MM.1S (cell line): ENCODE measurements around the gene RAB3D.

Experiments
- DNase-seq: peaks from one replicate; pipeline ENCODE4 v3.0.0-alpha.2; 2015
- H2AFZ ChIP-seq: fragments of 300-600 bp; sonication (generic); 2 replicates; pipeline ENCODE4 v1.6.0; 2016; ENCODE audit warnings: antibody characterized with exemption, low read length
- H3F3A ChIP-seq: fragments of 300-600 bp; sonication (generic); 2 replicates; pipeline ENCODE4 v1.6.1; 2016; ENCODE audit warnings: mild to moderate bottlenecking, antibody characterized with exemption, low read length, moderate library complexity, mixed read lengths; ENCODE audit not compliant: insufficient read depth
- H3K27ac ChIP-seq: fragments of 300-600 bp; sonication (generic); 2 replicates; pipeline ENCODE4 v1.5.1; 2016; ENCODE audit warnings: mild to moderate bottlenecking, low read length
- H3K27me3 ChIP-seq: fragments of 300-600 bp; sonication (generic); replicated peaks from 2 replicates; pipeline ENCODE4 v1.6.0; 2016; ENCODE audit warnings: low read length; ENCODE audit not compliant: insufficient read depth
- H3K36me3 ChIP-seq: fragments of 300-600 bp; sonication (generic); replicated peaks from 2 replicates; pipeline ENCODE4 v1.6.1; 2016; ENCODE audit warnings: mild to moderate bottlenecking, low read length, mixed read lengths; ENCODE audit not compliant: insufficient read depth
- H3K4me1 ChIP-seq: fragments of 300-600 bp; sonication (generic); 2 replicates; pipeline ENCODE4 v1.6.1; 2016; ENCODE audit warnings: low read length, mixed read lengths
- H3K4me2 ChIP-seq: fragments of 300-600 bp; sonication (generic); 2 replicates; pipeline ENCODE4 v1.6.0; 2016; ENCODE audit warnings: low read depth, low read length
- H3K4me3 ChIP-seq: fragments of 300-600 bp; sonication (generic); 2 replicates; pipeline ENCODE4 v1.5.1; 2016; ENCODE audit warnings: low read length, mixed read lengths
- H3K79me2 ChIP-seq: fragments of 300-600 bp; sonication (generic); 2 replicates; pipeline ENCODE4 v1.6.1; 2016; ENCODE audit warnings: mixed run types, low read length, mixed read lengths
- H3K9ac ChIP-seq: fragments of 300-600 bp; sonication (generic); 2 replicates; pipeline ENCODE4 v1.6.1; 2016; ENCODE audit warnings: low read length, mixed read lengths
- H3K9me2 ChIP-seq: fragments of 300-600 bp; sonication (generic); replicated peaks from 2 replicates; pipeline ENCODE4 v1.6.1; 2016; ENCODE audit warnings: mild to moderate bottlenecking, low read length, mixed read lengths; ENCODE audit not compliant: insufficient read depth
- H3K9me3 ChIP-seq: fragments of 300-600 bp; sonication (generic); replicated peaks from 2 replicates; pipeline ENCODE4 v1.6.1; 2016; ENCODE audit warnings: mild to moderate bottlenecking, low read length, mixed read lengths; ENCODE audit not compliant: insufficient read depth
- H4K20me1 ChIP-seq: fragments of 300-600 bp; sonication (generic); 2 replicates; pipeline ENCODE4 v1.6.1; 2016; ENCODE audit warnings: mild to moderate bottlenecking, low read length, moderate library complexity, mixed read lengths; ENCODE audit not compliant: insufficient read depth
- EZH2 ChIP-seq: fragments of 300-600 bp; sonication (generic); optimal IDR thresholded peaks from 2 replicates; pipeline ENCODE3; 2017; ENCODE audit warnings: low read depth, mild to moderate bottlenecking, antibody characterized with exemption, low read length, mixed read lengths
- EZH2phosphoT487 ChIP-seq: fragments of 300-600 bp; sonication (generic); IDR thresholded peaks from 2 replicates; pipeline ENCODE4 v1.6.1; 2018; ENCODE audit warnings: antibody characterized with exemption, low read length
- TF ChIP-seq, protein P1 (sequence below): fragments of 300-600 bp; sonication (generic); IDR thresholded peaks from 2 replicates; pipeline ENCODE4 v1.5.1; 2016; ENCODE audit warnings: antibody characterized with exemption, low read length, mixed read lengths

RAB3D gene

DNA sequence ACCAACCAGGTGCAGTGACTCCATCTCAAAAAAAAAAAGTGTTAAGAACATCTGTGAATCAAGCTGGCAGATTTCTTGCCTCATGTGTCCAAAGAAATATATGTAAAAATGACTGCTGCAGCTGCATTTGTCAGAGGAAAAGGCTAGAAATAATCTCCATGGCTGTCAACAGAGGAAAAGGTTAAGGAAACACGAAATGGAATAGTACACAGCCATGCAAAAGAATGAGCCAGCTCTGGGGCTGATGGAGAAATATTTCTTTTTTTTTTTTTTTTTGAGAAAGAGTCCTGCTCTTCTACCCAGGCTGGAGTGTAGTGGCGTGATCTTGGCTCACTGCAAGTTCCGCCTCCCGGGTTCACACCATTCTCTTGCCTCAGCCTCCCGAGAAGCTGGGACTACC is 6.6 kb downstream of the RAB3D start:
- no peak for DNase-seq
- TF ChIP-seq, protein P1, sequence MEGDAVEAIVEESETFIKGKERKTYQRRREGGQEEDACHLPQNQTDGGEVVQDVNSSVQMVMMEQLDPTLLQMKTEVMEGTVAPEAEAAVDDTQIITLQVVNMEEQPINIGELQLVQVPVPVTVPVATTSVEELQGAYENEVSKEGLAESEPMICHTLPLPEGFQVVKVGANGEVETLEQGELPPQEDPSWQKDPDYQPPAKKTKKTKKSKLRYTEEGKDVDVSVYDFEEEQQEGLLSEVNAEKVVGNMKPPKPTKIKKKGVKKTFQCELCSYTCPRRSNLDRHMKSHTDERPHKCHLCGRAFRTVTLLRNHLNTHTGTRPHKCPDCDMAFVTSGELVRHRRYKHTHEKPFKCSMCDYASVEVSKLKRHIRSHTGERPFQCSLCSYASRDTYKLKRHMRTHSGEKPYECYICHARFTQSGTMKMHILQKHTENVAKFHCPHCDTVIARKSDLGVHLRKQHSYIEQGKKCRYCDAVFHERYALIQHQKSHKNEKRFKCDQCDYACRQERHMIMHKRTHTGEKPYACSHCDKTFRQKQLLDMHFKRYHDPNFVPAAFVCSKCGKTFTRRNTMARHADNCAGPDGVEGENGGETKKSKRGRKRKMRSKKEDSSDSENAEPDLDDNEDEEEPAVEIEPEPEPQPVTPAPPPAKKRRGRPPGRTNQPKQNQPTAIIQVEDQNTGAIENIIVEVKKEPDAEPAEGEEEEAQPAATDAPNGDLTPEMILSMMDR = no peak
- TF ChIP-seq EZH2 (no peak), EZH2phosphoT487 (no peak)
- H2AFZ ChIP-seq = no peak overlapping the region
- no peak overlapping the region for H3K4me3 ChIP-seq
- H3K36me3 ChIP-seq = no peaks in the 10 kb centered on the region
- H3K79me2 ChIP-seq = no peaks in the 10 kb centered on the region
- no peak overlapping the region for H3K9ac ChIP-seq
- H3K27me3 ChIP-seq = no peaks in the 10 kb centered on the region
- H4K20me1 ChIP-seq = no peaks in the 10 kb centered on the region
- H3K4me1 ChIP-seq = no peaks in the 10 kb centered on the region
- no peaks in the 10 kb centered on the region for H3F3A ChIP-seq
- H3K9me2 ChIP-seq = no peaks in the 10 kb centered on the region
- no peaks in the 10 kb centered on the region for H3K9me3 ChIP-seq
- no peak overlapping the region for H3K27ac ChIP-seq
- H3K4me2 ChIP-seq = no peak overlapping the region

DNA sequence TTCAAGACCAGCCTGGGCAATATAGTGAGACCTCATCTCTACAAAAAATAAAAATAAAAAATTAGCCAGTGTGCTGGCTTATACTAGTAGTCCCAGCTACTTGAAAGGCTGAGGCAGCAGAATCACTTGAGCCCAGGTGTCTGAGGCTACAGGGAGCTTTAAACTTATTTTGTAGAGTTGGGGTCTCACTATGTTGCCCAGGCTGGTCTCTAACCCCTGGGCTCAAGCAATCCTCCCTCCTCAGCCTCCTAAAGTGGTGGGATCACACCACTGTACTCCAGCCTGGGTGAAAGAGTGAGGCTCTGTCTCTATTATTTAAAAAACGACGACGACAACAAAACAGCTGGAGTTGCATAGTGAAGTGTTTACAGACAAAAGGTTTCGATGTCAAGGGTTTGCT is 8.0 kb downstream of the RAB3D start:
- no peaks in the 10 kb centered on the region for H4K20me1 ChIP-seq
- no peak overlapping the region for H2AFZ ChIP-seq

DNA sequence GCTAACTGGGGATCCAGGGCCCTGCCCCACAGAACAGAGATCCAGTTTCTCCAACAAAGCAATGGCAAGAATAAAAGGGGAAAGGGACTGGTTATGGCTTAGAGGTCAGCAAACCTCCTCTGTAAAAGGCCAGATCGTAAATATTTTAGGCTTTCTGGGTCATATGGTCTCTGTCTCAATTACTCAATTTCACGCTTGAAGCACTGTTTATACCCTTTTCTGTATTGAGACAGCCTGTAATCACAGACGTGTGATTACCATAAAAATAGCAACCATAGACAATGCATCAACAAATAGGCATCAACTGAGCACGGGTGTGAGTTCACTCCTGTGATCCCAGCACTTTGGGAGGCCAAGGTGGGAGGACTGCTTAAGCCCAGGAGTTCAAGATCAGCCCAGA is 9.3 kb downstream of the RAB3D start:
- Histone ChIP-seq H3K9ac (no peak overlapping the region), H3K9me3 (no peaks in the 10 kb centered on the region), H3K27me3 (no peaks in the 10 kb centered on the region), H3K4me1 (no peaks in the 10 kb centered on the region), H3K4me3 (no peak overlapping the region), H3K9me2 (no peaks in the 10 kb centered on the region), H3K36me3 (no peaks in the 10 kb centered on the region), H4K20me1 (no peaks in the 10 kb centered on the region), H3F3A (no peaks in the 10 kb centered on the region), H2AFZ (no peak overlapping the region), H3K79me2 (no peaks in the 10 kb centered on the region), H3K27ac (no peak overlapping the region), H3K4me2 (no peak overlapping the region)
- TF ChIP-seq EZH2 (no peak), EZH2phosphoT487 (no peak)
- TF ChIP-seq, protein P1 = no peak
- DNase-seq = no peak

More for the DNA sequence above, 8.0 kb downstream of the RAB3D start:
- DNase-seq = no peak
- Histone ChIP-seq H3F3A (no peaks in the 10 kb centered on the region), H3K4me3 (no peak overlapping the region), H3K27me3 (no peaks in the 10 kb centered on the region), H3K9me2 (no peaks in the 10 kb centered on the region), H3K27ac (no peak overlapping the region), H3K9me3 (no peaks in the 10 kb centered on the region), H3K36me3 (no peaks in the 10 kb centered on the region), H3K4me1 (no peaks in the 10 kb centered on the region), H3K9ac (no peak overlapping the region), H3K4me2 (no peak overlapping the region), H3K79me2 (no peaks in the 10 kb centered on the region)
- TF ChIP-seq EZH2 (no peak), EZH2phosphoT487 (no peak)
- TF ChIP-seq, protein P1 = no peak
